IMR-90 (cell line): ENCODE measurements around the gene ITGA2. TPM values are rescaled to one million over a fixed set of nuclear protein-coding genes. Genes with fewer than 3 reads are reported as not detected.

ENCODE experiments used
- ATAC-seq: fragments of 200-7000 bp; cut with Tn5 transposase; 2 replicates; pipeline ENCODE4 v1.9.1; 2020; ENCODE audit warnings: low read depth, mild to moderate bottlenecking, moderate library complexity
- BruUV-seq: library from RNA; stranded (reverse); fragments of 400-500 nt; replicated peaks from 2 replicates; lab custom pipeline; 2021; lab: Mats Ljungman, UMichigan
- CTCF ChIA-PET: fragments of 300-600 bp; formaldehyde crosslinking; extraction: SDS; loops from one replicate; lab custom pipeline; 2021; ENCODE audit warnings: antibody characterized with exemption; lab: Yijun Ruan, JAX
- POLR2A ChIA-PET: fragments of 300-600 bp; sonication (Branson Sonifier 250); formaldehyde crosslinking; loops from one replicate; lab custom pipeline; 2022; ENCODE audit warnings: antibody characterized with exemption; ENCODE audit not compliant: unreplicated experiment; lab: Charles Lee
- DNase-seq: peaks from one replicate; pipeline ENCODE4 v3.0.0; 2013
- H2AFZ ChIP-seq: replicated peaks from 2 replicates; pipeline ENCODE3; 2013; ENCODE audit warnings: low read length, mild to moderate bottlenecking; ENCODE audit not compliant: poor library complexity
- H2AK5ac ChIP-seq: 2 replicates; pipeline ENCODE4 v1.6.1; 2013; ENCODE audit warnings: low read depth, low read length, inconsistent platforms
- H2AK9ac ChIP-seq: replicated peaks from 2 replicates; pipeline ENCODE3; 2013; ENCODE audit warnings: mild to moderate bottlenecking, low read depth, low read length, moderate library complexity; ENCODE audit not compliant: poor library complexity
- H2BK120ac ChIP-seq: 2 replicates; pipeline ENCODE4 v1.6.1; 2013; ENCODE audit warnings: low read depth, low read length, inconsistent platforms
- H2BK15ac ChIP-seq: 3 replicates; pipeline ENCODE4 v1.6.1; 2013; ENCODE audit warnings: low read depth, low read length, inconsistent platforms
- H2BK20ac ChIP-seq: 2 replicates; pipeline ENCODE4 v1.6.1; 2013; ENCODE audit warnings: low read depth, mild to moderate bottlenecking, inconsistent platforms, low read length, moderate library complexity
- H2BK5ac ChIP-seq: 2 replicates; pipeline ENCODE4 v1.6.1; 2013; ENCODE audit warnings: mild to moderate bottlenecking, low read depth, low read length, inconsistent platforms; ENCODE audit not compliant: poor library complexity, severe bottlenecking
- H3K14ac ChIP-seq: replicated peaks from 2 replicates; pipeline ENCODE4 v1.6.1; 2013; ENCODE audit warnings: low read depth, low read length, inconsistent platforms
- H3K18ac ChIP-seq: 2 replicates; pipeline ENCODE4 v1.6.1; 2013; ENCODE audit warnings: low read depth, low read length, control low read depth
- H3K23ac ChIP-seq: 2 replicates; pipeline ENCODE4 v1.6.1; 2013; ENCODE audit warnings: low read depth, low read length, inconsistent platforms
- H3K27ac ChIP-seq: 2 replicates; pipeline ENCODE4 v1.5.1; 2013; ENCODE audit warnings: mild to moderate bottlenecking, control low read depth, low read length; ENCODE audit not compliant: insufficient read depth
- H3K27me3 ChIP-seq: 2 replicates; pipeline ENCODE4 v1.6.1; 2013; ENCODE audit warnings: low read length; ENCODE audit not compliant: control insufficient read depth, insufficient read depth
- H3K36me3 ChIP-seq: 2 replicates; pipeline ENCODE4 v1.6.1; 2013; ENCODE audit warnings: low read length, mixed read lengths; ENCODE audit not compliant: control insufficient read depth, insufficient read depth
- H3K4ac ChIP-seq: 2 replicates; pipeline ENCODE4 v1.6.1; 2013; ENCODE audit warnings: low read depth, low read length, inconsistent platforms
- H3K4me1 ChIP-seq: 2 replicates; pipeline ENCODE4 v1.6.1; 2013; ENCODE audit warnings: low read length, mixed read lengths; ENCODE audit not compliant: control insufficient read depth, insufficient read depth
- H3K4me2 ChIP-seq: 2 replicates; pipeline ENCODE4 v1.6.1; 2013; ENCODE audit warnings: low read depth, mild to moderate bottlenecking, control low read depth, low read length, moderate library complexity
- H3K4me3 ChIP-seq: 2 replicates; pipeline ENCODE4 v1.5.1; 2013; ENCODE audit warnings: low read depth, mild to moderate bottlenecking, control low read depth, low read length, moderate library complexity; ENCODE audit not compliant: insufficient read depth
- H3K56ac ChIP-seq: 2 replicates; pipeline ENCODE4 v1.6.1; 2013; ENCODE audit warnings: low read length, inconsistent platforms; ENCODE audit not compliant: insufficient read depth; ENCODE audit errors: extremely low read depth
- H3K79me1 ChIP-seq, 2 experiments: 2 replicates each; pipeline ENCODE4 v1.6.1; 2013; ENCODE audit warnings: low read length in 2 of 2, inconsistent platforms in 1 of 2, low read depth in 1 of 2
- H3K9ac ChIP-seq: 2 replicates; pipeline ENCODE4 v1.6.1; 2013; ENCODE audit warnings: low read depth, low read length, control low read depth
- H3K9me1 ChIP-seq: 2 replicates; pipeline ENCODE4 v1.6.1; 2013; ENCODE audit warnings: low read length, inconsistent platforms; ENCODE audit not compliant: insufficient read depth
- H3K9me3 ChIP-seq: 2 replicates; pipeline ENCODE4 v1.6.1; 2013; ENCODE audit warnings: low read length; ENCODE audit not compliant: control insufficient read depth, insufficient read depth
- H4K20me1 ChIP-seq: 2 replicates; pipeline ENCODE4 v1.6.1; 2013; ENCODE audit warnings: low read length, inconsistent platforms; ENCODE audit not compliant: insufficient read depth
- H4K5ac ChIP-seq: 2 replicates; pipeline ENCODE4 v1.6.1; 2013; ENCODE audit warnings: mild to moderate bottlenecking, low read depth, low read length, control low read depth
- H4K8ac ChIP-seq, 2 experiments: 2 replicates each; pipeline ENCODE4 v1.6.1; 2013; ENCODE audit warnings: low read depth in 2 of 2, low read length in 2 of 2, control low read depth in 1 of 2, inconsistent platforms in 1 of 2
- H4K91ac ChIP-seq: 2 replicates; pipeline ENCODE4 v1.6.1; 2013; ENCODE audit warnings: low read depth, low read length, inconsistent platforms; ENCODE audit not compliant: insufficient read depth
- MAFK ChIP-seq: IDR thresholded peaks from 2 replicates; pipeline ENCODE4 v1.6.1; 2012; ENCODE audit warnings: low read depth, low read length, improper control_type of control experiment
- MAZ ChIP-seq: IDR thresholded peaks from 2 replicates; pipeline ENCODE4 v1.6.1; 2012; ENCODE audit warnings: low read depth, mild to moderate bottlenecking, low read length, improper control_type of control experiment, moderate library complexity, borderline replicate concordance
- WGBS, 2 experiments: methylation state at CpG; one replicate each; pipeline versions ENCODE4 v1.1.5 to v1.1.7; 2013; ENCODE audit warnings: missing lambda C conversion rate in 2 of 2; ENCODE audit not compliant: insufficient read length in 1 of 2; ENCODE audit errors: extremely low coverage in 2 of 2; 5-methylcytosine and 5-hydroxymethylcytosine counted together
- dilution Hi-C: fragments of 300-500 bp; cut with HindIII; formaldehyde crosslinking; loops from one replicate; pipeline ENCODE4 v1.14.3; 2018; ENCODE audit warnings: low sequenced_read_pairs; ENCODE audit not compliant: unreplicated experiment
- in situ Hi-C: fragments of 300-500 bp; cut with MboI; formaldehyde crosslinking; loops from 3 replicates; pipeline ENCODE4 v1.14.3; 2019; ENCODE audit warnings: low sequenced_read_pairs, inconsistent platforms, mixed read lengths
- intact Hi-C: fragments of 100-400 bp; cut with micrococcal nuclease; formaldehyde crosslinking; loops from 2 replicates; pipeline ENCODE4 v1.10.0; 2022
- polyA plus RNA-seq, 3 experiments: library from polyadenylated mRNA; depleted of rRNA; stranded (reverse); fragments of >200 nt; gene quantifications; 2 replicates each; pipeline ENCODE4 v1.2.3, GENCODE V29; 2012; ENCODE audit warnings: low replicate concordance in 1 of 3
- total RNA-seq: library from RNA; depleted of rRNA; stranded (reverse); fragments of >200 nt; gene quantifications from 2 replicates; pipeline ENCODE4 v1.2.3, GENCODE V29; 2012
- TF ChIP-seq, protein P1 (sequence below): fragments of 150-350 bp; IDR thresholded peaks from 2 replicates; pipeline ENCODE4 v1.6.1; 2017; ENCODE audit warnings: mild to moderate bottlenecking, antibody characterized with exemption, low read length, low read depth

Gene ITGA2
- total and polyA plus RNA-seq, 2 of the 4 experiments (the other 2 are of a cell fraction) = 23.3 to 93.4 TPM

DNA sequence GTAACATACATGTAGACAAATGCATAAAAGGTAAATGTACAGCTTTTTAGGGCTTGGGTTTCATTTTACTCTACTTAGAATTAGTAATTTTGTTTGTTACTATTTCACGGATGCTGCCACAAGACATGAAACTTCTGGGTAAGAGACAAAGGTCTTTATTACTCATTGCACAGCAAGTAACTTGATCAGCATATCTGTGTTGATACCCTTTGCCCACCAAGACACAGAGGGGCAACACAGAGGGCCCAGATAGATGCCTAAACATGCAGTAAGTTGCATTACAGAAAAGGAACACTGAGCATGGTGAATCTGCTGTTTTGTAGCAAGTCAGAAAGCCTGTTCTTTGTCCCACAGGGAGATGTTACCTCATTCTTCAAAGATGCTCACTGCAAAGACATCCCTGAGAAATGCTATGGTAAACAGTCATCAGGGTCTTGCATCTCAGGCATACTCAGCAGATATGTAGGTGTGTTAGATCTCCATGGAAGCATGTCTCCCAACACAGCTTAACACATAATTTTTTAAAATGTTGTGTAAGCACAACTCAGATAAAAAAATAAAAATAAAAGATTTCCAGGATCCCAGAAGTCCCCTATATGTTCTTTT lies 10.3 kb downstream of the ITGA2 start (continued):
- TF ChIP-seq MAFK = peak; percentile 81

DNA sequence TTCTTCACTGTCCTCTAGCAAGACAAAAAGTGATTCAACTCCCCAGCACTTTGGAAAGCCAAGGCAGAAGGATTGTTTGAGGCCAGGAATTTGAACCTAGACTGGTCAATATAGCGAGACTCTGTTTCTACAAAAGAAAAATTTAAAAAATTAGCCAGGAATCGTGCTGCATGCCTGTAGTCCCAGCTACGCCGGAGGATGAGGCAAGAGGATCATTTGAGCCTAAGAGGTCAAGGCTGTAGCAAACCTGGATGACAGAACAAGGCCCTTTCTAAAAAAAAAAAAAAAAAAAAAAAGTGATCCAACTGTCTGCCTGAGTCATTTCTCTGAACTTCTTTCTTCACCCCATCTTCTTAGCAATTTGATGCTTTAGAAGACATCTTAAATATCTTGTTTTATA lies 12.4 kb downstream of the ITGA2 start:
- Histone ChIP-seq H3K23ac (peak overlapping the region; percentile 3; the same call in 1 of the 2 replicates), H3K4me2 (no peak overlapping the region), H4K91ac (no peak overlapping the region), H2BK15ac (peak overlapping the region; percentile 42; the same call in 1 of the 3 replicates), H3K9ac (no peak overlapping the region), H2AK9ac (no peak overlapping the region), H3K18ac (no peak overlapping the region), H4K5ac (no peak overlapping the region), H2BK20ac (no peak overlapping the region), H4K8ac (0 out of 4 replicates have a peak overlapping the region, but pooled peaks of 1 of the 2 experiments have one; percentile 8), H2BK5ac (peak overlapping the region; percentile 24), H2AK5ac (no peak overlapping the region), H3K27me3 (no peaks in the 10 kb centered on the region), H3K9me1 (peaks cover 13% of the 10 kb centered on the region; the same call in 1 of the 2 replicates), H3K4ac (peak overlapping the region; percentile 34; the same call in 1 of the 2 replicates), H3K79me1 (peaks cover 7 to 46% of the 10 kb centered on the region in 2 experiments), H3K56ac (no peak overlapping the region), H3K27ac (no peak overlapping the region; the same call in 1 of the 2 replicates), H3K14ac (0 out of 2 replicates have a peak overlapping the region, but pooled peaks have one; percentile 38), H4K20me1 (peaks cover 4% of the 10 kb centered on the region; the same call in 1 of the 2 replicates), H3K9me3 (no peaks in the 10 kb centered on the region), H2AFZ (no peak overlapping the region), H3K36me3 (peaks cover 3% of the 10 kb centered on the region; the same call in 1 of the 2 replicates), H2BK120ac (peak overlapping the region; percentile 48; the same call in 1 of the 2 replicates), H3K4me1 (peaks cover 23% of the 10 kb centered on the region), H3K4me3 (no peak overlapping the region)
- no peak for DNase-seq
- TF ChIP-seq, protein P1, sequence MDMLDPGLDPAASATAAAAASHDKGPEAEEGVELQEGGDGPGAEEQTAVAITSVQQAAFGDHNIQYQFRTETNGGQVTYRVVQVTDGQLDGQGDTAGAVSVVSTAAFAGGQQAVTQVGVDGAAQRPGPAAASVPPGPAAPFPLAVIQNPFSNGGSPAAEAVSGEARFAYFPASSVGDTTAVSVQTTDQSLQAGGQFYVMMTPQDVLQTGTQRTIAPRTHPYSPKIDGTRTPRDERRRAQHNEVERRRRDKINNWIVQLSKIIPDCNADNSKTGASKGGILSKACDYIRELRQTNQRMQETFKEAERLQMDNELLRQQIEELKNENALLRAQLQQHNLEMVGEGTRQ = no peak
- no peak for TF ChIP-seq MAZ
- ChIA-PET CTCF (no interaction called here), POLR2A (no interaction called here)
- WGBS, 2 experiments = 100% methylated on average over 1 of the region's 4 CpGs; no CpG with 5 or more reads in 1 of the 2 experiments
- ATAC-seq = no peak
- no TSS peak for BruUV-seq
- in situ Hi-C loops (no loop called here), intact Hi-C loops (no loop called here), dilution Hi-C loops (no loop called here)
